ENCODE results near the gene LIN52.

LIN52 gene

GRCh38 chr14:74238974-74239847 lies 154.5 kb downstream of the LIN52 start, which contains the start of gene VSX2:
VSX2 (plus strand) TSS chr14:74239449; CDS start chr14:74239562, 113 bp downstream.
- DNase-seq: no peak

GRCh38 chr14:74239848-74240793 lies 155.4 kb downstream of the LIN52 start:
- DNase-seq: no peak

DNA sequence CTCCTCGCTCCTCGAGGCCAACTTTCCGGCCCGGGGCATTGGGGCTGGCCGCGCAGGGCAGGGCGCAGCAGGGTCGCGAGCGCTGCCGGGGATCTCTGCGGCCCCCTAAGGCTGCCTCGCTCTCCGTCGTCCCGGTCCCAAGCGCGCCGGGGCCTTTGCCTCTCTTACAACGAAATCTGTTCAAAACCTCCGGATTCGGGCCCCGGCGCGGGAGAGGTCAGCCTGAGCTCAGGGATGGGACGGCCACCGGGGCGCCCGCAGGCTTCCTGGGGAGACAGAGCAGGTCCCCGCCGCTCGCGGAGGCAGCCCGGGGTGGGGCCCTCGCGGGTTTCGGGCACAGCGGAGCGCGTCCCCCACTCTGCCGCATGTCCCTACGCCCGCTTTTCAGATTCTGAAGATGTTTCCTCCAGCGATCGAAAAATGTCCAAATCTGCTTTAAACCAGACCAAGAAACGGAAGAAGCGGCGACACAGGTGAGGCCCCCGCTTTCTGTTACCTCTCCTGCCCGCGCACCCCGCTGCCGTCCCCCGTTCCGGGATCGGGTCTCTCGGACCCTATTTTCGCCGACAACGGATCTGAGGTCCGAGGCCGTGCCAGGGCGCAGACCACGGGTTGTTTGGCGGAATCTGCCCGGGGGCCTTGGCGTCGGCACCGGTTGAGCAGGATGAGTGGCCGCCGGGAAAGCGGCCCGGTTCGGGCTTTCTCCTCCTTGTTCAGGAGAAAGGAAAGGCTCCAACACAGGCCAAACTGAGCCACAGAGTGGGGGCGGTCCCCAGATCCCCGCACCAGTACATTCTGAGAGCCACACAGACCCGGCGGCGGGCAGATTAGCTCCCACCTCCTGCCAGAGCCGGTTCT lies 156.3 kb downstream of the LIN52 start:
- DNase-seq: no peak

DNA sequence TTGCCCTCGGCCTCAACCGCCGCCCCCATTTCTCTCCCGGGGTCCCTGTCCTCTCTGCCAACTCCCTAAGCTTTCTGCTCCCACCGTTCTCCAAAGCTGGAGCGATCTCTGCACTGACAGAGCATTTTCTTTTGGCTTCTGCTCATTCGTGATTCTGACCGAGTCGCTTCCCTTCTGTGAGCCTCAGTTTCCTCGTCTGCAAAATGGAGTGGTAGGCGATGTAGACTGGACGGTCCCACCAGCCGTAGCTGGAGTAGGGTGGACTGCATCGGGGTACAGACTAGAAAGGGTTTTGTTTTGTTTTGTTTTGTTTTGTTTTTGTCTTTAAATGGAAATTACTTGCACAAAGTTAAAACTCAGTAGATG lies 156.9 kb downstream of the LIN52 start:
- no peak for DNase-seq

- DNase-seq: no peak
These were observed 157.4 kb downstream of the LIN52 start for GRCh38 chr14:74242021-74242779.

DNA sequence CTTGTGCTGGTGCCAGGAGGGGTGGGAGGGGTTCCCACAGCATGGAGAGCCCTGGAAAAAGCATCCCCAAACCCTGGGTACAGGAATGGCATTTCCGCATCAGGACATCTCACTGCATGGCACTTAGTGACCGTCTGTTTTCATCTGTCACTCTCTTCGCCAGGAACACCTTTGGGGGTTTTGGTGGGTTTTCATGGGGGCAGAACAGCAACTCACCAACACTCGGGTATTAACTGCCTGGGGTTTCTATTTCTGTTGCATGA lies 158.0 kb downstream of the LIN52 start:
- DNase-seq: no peak

- DNase-seq: no peak
These were observed 158.3 kb downstream of the LIN52 start for GRCh38 chr14:74243051-74243450.

DNA sequence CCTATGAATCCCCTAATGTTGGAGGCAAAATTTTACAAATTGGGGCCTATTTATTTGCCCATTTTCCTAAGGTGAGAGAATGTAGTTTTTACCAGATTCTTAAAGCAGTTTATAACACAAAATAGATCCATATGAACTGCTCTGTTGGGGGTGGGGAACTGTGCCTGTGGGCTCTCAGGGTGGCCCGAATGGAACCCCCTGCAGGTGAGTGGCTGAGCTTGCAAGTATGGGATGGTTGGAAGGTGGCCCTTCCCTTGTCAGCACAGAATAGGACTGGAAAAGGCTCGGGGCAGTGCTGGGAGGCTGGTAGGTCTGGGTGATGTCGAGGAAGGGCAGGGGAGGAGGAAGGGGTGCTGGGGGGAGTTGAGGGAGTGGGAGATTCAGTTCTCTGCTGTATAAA lies 159.4 kb downstream of the LIN52 start:
- no peak for DNase-seq

DNA sequence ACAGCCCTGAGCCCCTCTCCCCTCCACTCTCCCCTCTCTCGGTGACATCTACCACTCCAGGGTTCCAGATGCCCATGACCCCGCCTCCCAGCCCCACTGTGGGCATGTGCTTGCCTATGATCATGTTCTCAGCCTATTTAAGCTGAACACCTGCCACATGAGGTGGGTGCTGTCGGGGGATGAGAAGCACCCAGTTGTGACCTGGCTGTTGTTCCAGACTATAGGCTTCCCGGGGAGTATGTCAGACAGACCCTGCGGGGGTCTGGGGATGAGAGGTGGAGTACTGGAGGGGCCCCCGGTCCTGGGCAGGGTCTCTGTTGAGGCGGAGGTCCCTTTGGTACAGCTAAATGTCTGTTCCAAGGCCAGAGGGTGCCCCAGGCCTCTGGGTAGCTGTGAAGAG lies 160.5 kb downstream of the LIN52 start:
- no peak for DNase-seq

GRCh38 chr14:74246542-74246941 lies 161.8 kb downstream of the LIN52 start:
- no peak for DNase-seq

DNA sequence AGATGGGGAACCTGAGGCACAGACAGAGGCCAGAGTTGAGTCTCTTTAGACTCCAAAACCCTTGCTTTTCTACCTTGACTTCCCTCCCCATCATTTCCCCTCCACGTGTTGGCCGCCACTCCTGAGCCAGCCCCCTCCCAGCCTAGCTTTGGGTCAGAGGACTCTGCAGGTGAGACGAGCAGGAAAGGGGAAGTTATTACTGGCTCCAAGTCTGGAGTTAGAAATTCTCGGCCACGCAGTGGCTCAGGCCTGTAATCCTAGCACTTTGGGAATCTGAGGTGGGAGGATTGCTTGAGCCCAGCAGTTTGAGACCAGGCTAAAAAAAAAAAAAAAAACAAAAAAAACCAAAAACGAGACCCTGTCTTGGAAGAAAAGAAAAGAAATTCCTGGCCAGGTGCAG lies 163.3 kb downstream of the LIN52 start:
- no peak for DNase-seq

- no peak for DNase-seq
These were observed 164.9 kb downstream of the LIN52 start for GRCh38 chr14:74249433-74250375.

Measured in NCI-H1694 treated with DMSO at 0.1 percent for 48 hours (cell line).